HL-60 (cell line): ENCODE results near the gene BLID.

Experiments
- CTCF ChIP-seq: IDR thresholded peaks from one replicate; pipeline ENCODE4 v1.5.1; 2011; ENCODE audit warnings: low read length, control low read depth, inconsistent platforms; ENCODE audit not compliant: insufficient read depth
- REST ChIP-seq: IDR thresholded peaks from 2 replicates; pipeline ENCODE4 v1.6.1; 2012; ENCODE audit warnings: low read depth; ENCODE audit not compliant: insufficient replicate concordance
- SPI1 ChIP-seq: IDR thresholded peaks from 2 replicates; pipeline ENCODE4 v1.6.1; 2012; ENCODE audit warnings: low read depth, mild to moderate bottlenecking, borderline replicate concordance

- TF ChIP-seq SPI1 (no peak), CTCF (no peak), REST (no peak)
These were observed 12.3 kb downstream of the BLID start for GRCh38 chr11:122103726-122104125.
